Measurements from ENCODE around the gene TTC4. TPM values are rescaled to one million over a fixed set of nuclear protein-coding genes. Genes with fewer than 3 reads are reported as not detected.

Gene TTC4
- total and polyA plus RNA-seq, 7 donors: 25.0 to 58.9 (median 39.3) TPM

GRCh38 chr1:54706419-54706818, 9.2 kb upstream of the TTC4 start:
- DNase-seq: no peak
- no peak overlapping the region for H3K4me3 ChIP-seq

GRCh38 chr1:54708385-54708784, 7.3 kb upstream of the TTC4 start:
- peaks cover 2 to 45% of the 10 kb centered on the region in 2 donors for H3K36me3 ChIP-seq (ENCODE audit: insufficient read depth in 1 of 2, low read depth in 1 of 2)
- intact Hi-C loops (cut with DNase I): no loop called here
- no peak for TF ChIP-seq CTCF (IDR thresholded peaks at IDR 0.05)

More at GRCh38 chr1:54706419-54706818, 9.2 kb upstream of the TTC4 start:
- no peak for ATAC-seq
- no peaks in the 10 kb centered on the region for H3K9me3 ChIP-seq
- intact Hi-C loops (cut with DNase I): no loop called here
- H3K4me1 ChIP-seq: no peaks in the 10 kb centered on the region
- no peak for TF ChIP-seq CTCF (IDR thresholded peaks at IDR 0.05)
- peaks cover 2 to 62% of the 10 kb centered on the region in 2 donors for H3K36me3 ChIP-seq (ENCODE audit: insufficient read depth in 1 of 2, low read depth in 1 of 2)
- no peaks in the 10 kb centered on the region for H3K27me3 ChIP-seq (ENCODE audit: insufficient read depth in 3 of 3, low read length in 2 of 3)
- WGBS, 3 donors: 83 to 90% (median 85%) methylated on average over 4 of the region's 4 CpGs
- no peak overlapping the region for H3K27ac ChIP-seq

GRCh38 chr1:54709547-54710292, 5.9 kb upstream of the TTC4 start:
- Histone ChIP-seq H3K27ac (no peak overlapping the region), H3K36me3 (ENCODE audit: insufficient read depth in 1 of 2, low read depth in 1 of 2) (peaks cover 2 to 39% of the 10 kb centered on the region in 2 donors), H3K27me3 (ENCODE audit: insufficient read depth in 3 of 3, low read length in 2 of 3) (no peaks in the 10 kb centered on the region), H3K9me3 (no peaks in the 10 kb centered on the region), H3K4me1 (no peaks in the 10 kb centered on the region), H3K4me3 (no peak overlapping the region)
- intact Hi-C loops (cut with DNase I): loop anchor here (10.0 kb wide), 1 partner anchor 655 kb away; the partner anchor contains the start of genes TCEANC2 (in 2 of the 2) and TMEM59 (in 2 of the 2)
- ATAC-seq (no peak), DNase-seq (no peak)
- 67 to 80% (median 76%) methylated on average over 8 of the region's 8 CpGs for WGBS, 3 donors
- no peak for TF ChIP-seq CTCF (IDR thresholded peaks at IDR 0.05)

More at GRCh38 chr1:54708385-54708784, 7.3 kb upstream of the TTC4 start:
- DNase-seq (no peak), ATAC-seq (no peak)
- no peaks in the 10 kb centered on the region for H3K27me3 ChIP-seq (ENCODE audit: insufficient read depth in 3 of 3, low read length in 2 of 3)
- no peak overlapping the region for H3K4me3 ChIP-seq
- H3K9me3 ChIP-seq: no peaks in the 10 kb centered on the region
- H3K4me1 ChIP-seq: no peaks in the 10 kb centered on the region
- H3K27ac ChIP-seq: no peak overlapping the region

- no peaks in the 10 kb centered on the region for H3K9me3 ChIP-seq
- intact Hi-C loops (cut with DNase I): loop anchor here (10.0 kb wide), 1 partner anchor 656 kb away; the partner anchor contains the start of genes TCEANC2 (in 2 of the 2) and TMEM59 (in 2 of the 2)
- DNase-seq (no peak), ATAC-seq (no peak)
- H3K4me1 ChIP-seq: no peaks in the 10 kb centered on the region
- peaks cover 2 to 32% of the 10 kb centered on the region in 2 donors for H3K36me3 ChIP-seq (ENCODE audit: insufficient read depth in 1 of 2, low read depth in 1 of 2)
- H3K27me3 ChIP-seq (ENCODE audit: insufficient read depth in 3 of 3, low read length in 2 of 3): no peaks in the 10 kb centered on the region
- TF ChIP-seq CTCF (IDR thresholded peaks at IDR 0.05): no peak
- no peak overlapping the region for H3K4me3 ChIP-seq
- 80 to 84% (median 83%) methylated on average over 3 of the region's 3 CpGs for WGBS, 3 donors
- H3K27ac ChIP-seq: no peak overlapping the region
Measured at GRCh38 chr1:54710434-54710833, 5.2 kb upstream of the TTC4 start.
